Right lobe of liver (tissue), 4 donors: ENCODE measurements around the gene TMEM217.

Experiments used
- POLR2A ChIP-seq: fragments of 450-650 bp; IDR thresholded peaks from one replicate; pipeline ENCODE4 v1.6.1; 2017; ENCODE audit warnings: antibody characterized with exemption, mild to moderate bottlenecking
- TF ChIP-seq, protein P1 (sequence below), 4 donors: fragments of 200-600 bp in 3 of 4; fragments of 450-650 bp in 1 of 4; IDR thresholded peaks; one replicate each; pipeline versions ENCODE4 v1.5.1 to v1.8.0; 2016 to 2022; ENCODE audit warnings: antibody characterized with exemption in 4 of 4, mild to moderate bottlenecking in 2 of 4
- donor health status: DM: no; HTN: no; CAD: no.
- donor health status: DM: no; HTN: no; CAD: no.
- donor health status: DM: no; HTN: yes; CAD: no.

GRCh38 chr6:37244430-37245310, 13.3 kb downstream of the TMEM217 start:
- TF ChIP-seq POLR2A, result peak; percentile 61
- TF ChIP-seq, protein P1, sequence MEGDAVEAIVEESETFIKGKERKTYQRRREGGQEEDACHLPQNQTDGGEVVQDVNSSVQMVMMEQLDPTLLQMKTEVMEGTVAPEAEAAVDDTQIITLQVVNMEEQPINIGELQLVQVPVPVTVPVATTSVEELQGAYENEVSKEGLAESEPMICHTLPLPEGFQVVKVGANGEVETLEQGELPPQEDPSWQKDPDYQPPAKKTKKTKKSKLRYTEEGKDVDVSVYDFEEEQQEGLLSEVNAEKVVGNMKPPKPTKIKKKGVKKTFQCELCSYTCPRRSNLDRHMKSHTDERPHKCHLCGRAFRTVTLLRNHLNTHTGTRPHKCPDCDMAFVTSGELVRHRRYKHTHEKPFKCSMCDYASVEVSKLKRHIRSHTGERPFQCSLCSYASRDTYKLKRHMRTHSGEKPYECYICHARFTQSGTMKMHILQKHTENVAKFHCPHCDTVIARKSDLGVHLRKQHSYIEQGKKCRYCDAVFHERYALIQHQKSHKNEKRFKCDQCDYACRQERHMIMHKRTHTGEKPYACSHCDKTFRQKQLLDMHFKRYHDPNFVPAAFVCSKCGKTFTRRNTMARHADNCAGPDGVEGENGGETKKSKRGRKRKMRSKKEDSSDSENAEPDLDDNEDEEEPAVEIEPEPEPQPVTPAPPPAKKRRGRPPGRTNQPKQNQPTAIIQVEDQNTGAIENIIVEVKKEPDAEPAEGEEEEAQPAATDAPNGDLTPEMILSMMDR (IDR thresholded peaks at IDR 0.05), result no peak
